EH (cell line): ENCODE data around the gene USH2A.

Source experiments
- DNase-seq: peaks from one replicate; pipeline ENCODE4 v3.0.0-alpha.2; 2015; ENCODE audit warnings: low read depth

USH2A gene

DNA sequence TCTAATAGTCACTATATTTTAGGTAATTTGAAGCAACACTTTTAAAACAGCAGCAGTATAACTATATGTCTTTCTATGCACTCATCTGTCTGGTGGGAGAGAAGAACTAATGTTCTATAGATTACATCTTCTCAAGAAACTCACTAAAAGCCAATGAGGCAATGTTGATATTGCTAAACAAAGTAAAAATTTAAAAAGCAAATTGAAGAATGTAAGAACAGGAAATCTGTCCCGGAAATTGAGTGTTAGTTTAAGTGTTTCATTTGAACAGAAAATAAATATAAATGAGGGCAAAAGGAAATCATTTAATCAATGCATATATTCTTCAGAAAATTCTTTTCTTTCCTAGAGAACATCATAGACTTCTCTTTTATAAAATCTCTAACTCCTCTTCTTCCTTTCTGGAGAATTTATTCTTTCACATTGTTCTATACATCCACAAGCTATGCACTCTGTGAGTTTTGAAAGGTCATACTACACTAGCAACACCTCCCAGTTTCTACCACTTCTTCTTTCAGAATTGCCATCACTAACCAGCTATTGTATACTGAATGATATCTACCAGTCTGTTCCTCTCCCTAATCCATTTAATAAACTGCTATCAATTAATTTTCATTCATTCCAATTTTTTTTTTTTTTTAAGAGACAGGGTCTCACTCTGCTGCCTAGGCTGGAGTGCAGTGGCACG lies 153.0 kb downstream of the USH2A start:
- no peak for DNase-seq

DNA sequence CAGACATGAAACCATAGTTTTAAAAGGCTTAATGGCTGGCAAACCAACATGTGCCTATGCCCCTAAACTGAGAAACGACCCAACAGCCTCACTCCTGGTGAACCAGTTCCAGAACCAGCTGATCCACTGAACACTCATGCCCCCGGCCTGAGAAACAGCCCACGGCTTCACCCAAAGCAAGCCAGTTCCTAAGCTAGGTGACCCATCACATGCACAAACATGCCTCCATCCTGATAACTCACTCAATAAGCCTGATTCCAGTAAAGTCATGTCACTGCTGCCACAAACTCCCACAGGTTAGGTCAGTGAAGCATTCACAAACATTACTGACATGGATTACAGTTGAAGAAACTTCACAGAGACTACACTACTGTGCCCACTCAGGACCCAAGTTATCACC lies 161.6 kb downstream of the USH2A start:
- DNase-seq, result no peak

DNA sequence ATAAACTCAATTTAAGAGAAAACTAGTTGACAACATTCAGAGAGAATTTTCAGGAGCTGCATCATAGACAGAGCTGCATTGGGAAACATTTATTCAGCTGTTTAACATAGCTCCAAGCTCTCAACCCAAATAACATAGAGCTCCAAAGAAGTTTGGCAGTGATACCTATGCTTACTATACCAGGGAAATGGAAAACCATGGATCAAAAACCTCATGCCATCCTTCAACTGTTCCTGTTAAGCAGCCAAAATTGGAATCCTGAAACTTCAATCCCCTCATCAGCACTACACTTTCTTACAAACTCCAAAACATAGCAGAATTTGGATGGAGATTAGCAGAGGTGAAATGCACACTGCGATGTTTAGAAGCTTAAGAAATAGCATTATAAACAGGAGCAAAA lies 164.4 kb downstream of the USH2A start:
- no peak for DNase-seq

DNA sequence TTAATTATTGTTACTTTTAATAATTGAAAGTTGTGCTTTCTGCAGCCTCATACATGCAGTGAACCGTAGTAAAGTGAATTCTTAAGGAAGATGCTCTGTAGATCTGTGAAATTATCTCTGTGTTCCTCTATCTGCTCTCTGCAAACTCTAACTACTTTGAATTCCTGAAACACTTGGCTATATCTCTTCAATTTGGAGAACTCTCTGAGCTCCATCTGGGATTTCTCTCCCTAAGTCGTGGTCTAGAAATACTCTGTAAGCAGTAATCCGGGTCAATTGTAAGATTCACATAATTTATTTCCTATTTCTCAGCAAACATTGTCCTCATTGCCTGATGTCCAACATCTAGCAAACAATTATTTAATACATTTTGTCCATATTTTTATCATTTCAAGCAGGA lies 164.9 kb downstream of the USH2A start:
- no peak for DNase-seq

DNA sequence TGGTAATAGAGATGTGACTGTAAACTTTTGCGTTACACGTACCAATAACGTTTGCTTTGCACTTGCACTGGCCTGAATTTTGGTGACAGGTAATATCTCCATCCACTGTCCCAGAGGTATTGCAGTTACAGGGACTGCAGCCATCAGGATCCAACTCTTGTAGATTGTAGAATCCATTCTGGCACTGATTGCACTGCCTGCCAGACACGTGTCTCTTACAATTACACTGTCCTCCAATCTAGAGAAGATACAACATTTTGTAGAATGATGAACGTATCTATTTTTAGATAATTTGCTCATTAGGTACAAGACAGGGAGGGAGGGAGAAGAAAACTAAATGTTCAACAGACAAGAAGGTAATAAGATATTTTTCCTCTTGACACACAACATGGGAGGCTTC lies 172.4 kb downstream of the USH2A start:
- DNase-seq, result no peak

DNA sequence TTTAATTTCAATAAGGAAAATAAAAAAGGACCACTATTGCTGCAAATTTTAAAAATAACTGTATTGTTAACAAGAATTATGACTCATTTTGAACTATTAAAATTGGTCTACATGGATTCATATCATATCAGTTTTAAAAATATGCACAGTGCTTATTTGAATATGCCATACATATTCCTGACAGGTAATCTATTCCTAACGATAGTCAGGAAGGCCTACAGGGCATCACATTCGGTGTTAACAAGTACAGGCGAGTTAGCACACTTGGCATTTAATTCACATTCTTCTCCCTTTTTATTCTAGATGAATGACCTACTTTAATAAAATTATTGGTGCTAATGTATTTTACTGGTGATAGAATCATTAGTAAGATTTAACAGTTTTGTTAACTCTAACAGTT lies 174.6 kb downstream of the USH2A start:
- no peak for DNase-seq

DNA sequence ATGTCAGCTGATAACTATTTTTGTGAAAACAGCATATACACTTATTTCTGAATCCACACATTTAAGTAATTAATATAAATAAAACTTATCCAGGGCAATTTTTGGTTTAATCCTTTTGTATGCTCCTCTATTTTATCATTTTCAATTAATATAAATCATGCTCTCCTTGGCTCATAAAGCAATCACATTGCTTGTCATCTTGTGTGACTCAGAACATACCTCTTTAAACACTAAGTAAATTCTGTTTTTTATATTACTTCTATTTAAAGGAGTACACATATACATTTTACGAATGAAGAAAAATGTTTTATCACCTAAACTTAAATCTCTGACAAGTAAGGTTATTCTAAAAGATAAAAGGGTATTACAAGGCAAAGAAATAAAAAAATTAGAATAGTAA lies 175.3 kb downstream of the USH2A start:
- DNase-seq, result no peak

DNA sequence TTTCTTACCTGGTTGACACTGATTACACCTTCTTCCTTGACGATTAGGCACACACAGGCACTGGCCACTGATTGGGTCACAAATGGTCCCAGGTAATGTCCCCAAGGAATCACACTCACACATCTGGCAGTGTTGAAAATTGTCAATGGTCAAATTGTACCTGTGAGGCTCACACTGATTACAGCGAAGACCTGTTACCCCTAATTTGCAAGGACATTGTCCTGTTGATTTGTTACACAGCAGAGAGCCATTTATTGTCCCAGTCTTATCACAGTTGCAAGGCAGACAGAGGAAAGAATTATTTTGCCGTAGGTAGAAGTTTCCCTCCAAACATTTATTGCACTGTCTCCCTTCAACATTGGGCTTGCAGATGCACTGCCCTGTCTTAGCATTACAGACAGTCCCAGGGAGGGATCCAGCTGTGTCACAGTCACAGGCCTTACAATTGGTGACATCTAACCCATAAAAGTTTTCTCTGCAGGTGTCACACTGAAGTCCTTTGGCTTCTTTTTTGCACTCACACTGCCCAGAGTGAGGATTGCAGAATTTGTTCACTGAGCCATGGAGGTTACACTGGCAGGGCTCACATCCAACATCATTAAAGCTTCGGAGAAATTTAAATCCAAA lies 176.6 kb downstream of the USH2A start:
- no peak for DNase-seq

DNA sequence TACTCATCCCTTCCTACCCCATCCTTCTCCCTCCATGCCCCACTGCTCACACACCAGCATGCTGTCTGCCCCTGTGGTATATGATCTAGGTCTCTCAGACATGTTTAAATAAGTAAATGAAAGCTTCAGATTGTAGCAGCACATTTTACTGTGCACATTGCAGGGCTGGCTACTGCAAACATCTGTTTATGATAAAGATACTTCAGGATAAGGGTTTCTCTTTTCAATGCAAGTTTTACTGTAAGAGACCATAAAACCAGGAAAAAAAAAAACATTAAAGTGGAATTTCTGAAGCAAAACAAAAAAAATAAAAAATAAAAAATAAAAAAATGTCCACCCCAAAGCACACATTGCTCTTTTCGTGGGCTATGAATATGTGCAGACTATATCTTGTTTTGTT lies 184.4 kb downstream of the USH2A start:
- peak; percentile 15 for DNase-seq

DNA sequence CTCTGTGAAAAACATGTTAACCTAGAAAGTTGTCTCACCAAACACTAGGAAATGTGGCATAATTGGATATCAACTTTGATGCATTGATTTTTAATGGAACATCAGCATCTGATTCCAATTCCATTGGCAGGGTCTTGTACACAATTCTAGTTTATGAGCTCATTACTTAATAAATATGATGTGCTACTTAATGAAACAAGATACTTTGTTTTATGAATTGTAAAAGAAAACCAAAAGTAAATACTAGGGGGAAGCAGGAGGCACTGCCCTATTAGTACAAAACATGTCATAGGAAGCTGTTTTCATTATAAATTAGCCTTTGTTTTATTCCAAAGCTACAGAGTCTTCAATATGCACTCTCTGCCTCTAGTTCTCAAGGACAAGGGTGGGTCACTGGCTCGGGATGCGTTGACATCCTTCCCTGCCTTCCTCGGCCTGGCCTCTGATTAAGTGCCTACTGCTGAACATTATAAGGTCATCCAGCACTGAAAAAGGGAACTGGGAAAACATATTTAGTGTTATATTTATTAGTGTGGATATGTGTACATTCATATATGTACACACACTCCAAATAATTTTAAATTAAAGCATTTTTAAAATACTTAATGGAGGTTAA lies 185.2 kb downstream of the USH2A start:
- no peak for DNase-seq

DNA sequence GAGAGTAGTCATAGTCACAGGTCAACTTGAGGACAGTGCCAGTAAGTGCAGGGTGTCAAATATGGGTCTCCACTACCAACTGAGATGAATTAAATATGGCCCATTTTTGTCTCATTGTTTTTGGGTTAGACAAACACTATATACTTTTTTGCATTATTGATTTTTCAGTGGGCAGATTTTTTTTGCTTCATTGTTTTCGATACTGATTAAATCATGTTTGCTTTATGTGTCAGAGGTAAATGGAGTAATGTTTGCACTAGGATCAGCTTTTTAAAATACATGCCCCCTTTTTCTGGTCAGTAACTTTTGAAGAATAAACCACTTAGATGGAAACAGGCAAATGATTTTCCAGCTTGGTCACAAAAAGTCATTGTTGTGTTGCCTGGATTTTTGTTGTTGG lies 199.0 kb downstream of the USH2A start:
- DNase-seq, result no peak

DNA sequence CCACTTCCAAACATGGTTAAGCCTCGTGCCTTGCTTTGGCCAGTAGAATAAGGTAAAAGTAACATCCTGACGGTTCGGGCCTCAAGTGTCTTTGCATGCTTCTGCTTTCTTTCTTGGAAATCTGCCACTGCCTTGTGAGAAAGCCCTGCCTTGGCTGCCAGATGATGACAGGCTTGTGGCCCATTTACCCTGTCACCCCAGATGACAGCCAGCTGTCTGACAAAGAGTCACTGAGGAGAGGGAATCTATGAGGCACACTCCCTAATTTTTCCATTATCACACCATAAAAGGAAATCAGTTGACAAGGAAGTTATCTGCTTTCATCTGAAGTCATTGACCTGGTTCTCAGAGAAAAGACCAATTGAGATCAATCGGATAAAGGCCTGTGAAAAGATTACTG lies 199.8 kb downstream of the USH2A start:
- peak; percentile 12 for DNase-seq

DNA sequence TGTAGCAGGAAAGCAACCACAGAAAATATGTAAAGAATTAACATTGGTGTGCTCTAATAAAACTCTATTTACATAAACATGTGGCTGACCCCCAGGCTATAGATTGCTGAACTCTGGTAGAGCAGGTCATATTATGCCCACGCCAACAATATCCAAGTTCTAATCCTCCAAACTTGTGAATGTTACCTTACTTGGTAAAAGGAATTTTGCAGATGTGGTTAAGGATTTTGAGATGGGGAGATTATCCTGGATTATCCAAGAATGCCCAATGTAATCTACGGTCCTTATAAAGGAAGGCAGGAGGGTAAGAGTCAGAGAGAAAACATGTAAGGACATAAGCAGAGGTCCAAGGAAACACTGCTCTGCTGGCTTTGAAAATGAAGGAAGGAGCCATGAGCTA lies 201.0 kb downstream of the USH2A start:
- DNase-seq, result peak; percentile 52

DNA sequence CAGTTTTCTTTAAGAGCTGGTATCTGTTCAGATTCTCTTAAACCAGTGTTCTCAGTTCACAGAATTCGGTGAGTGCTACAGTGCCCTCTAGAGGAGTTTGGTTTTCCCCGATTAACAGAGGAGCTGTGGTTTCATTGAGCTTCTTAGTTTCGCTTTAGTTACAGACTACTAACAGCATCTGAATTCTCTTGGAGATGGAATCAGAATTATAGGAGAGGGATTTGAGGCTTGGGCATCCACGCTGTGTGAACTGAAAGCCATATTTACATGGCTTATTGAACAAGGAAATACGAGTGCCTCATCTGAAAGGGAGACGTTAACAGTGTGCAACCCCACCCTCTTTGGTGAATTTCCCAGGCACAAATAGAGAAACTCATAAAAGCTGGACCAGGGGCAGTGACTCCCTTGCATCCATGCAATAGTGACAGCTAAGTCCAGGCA lies 202.0 kb downstream of the USH2A start:
- DNase-seq, result peak; percentile 82

DNA sequence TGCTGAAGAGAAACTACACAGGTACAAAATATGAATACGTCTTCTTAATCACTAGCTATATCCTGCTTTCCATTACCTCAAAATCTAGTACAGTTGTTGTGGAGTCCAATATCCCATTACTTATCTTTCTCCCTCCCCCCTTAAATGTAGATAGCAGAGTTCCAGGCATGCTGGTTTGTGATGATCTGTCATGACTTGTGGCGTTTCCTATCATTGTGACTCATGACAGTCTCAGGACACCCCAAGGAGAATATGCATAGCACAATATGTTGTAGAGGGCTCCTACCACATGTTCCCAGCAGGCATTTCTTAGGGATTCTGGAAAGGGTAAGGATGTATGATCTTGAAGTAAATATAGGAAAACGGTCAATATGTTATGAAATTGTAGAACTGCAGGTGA lies 206.9 kb downstream of the USH2A start:
- DNase-seq, result no peak

DNA sequence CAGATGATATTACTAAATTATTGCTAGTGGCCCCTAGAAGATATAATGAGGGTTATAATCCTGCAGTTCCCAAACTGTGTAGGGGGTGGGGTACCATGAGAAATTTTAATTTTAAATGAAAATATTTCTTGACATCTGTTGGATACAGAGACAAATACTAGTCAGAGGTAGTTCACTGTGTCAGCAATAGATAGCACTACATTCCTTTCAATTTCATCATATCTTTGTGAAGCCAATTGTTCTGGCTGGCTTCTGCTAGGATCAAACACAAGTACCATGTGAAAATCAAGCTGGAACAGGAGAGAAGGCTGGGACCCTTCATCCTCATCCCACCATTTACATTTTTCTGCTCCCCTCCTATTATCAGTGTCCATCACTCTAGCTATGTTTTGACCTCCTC lies 208.1 kb downstream of the USH2A start:
- no peak for DNase-seq

DNA sequence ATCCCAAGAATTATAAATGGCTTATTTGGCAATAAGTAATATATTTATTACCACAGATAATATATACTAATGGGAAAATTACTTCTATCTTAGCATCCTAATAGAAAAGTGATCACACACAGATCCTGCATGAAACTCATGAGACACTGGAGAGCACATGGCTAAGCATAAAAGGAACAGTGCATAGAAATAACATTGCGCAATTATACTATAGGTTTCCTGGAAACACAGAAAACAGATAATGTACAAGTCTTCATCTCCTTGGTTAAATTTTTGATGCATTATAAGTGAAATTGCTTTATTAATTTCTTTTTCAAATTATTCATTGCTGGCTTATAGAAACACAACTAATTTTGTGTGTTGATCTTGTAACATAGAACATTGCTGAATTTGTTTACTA lies 210.4 kb downstream of the USH2A start:
- DNase-seq, result no peak

DNA sequence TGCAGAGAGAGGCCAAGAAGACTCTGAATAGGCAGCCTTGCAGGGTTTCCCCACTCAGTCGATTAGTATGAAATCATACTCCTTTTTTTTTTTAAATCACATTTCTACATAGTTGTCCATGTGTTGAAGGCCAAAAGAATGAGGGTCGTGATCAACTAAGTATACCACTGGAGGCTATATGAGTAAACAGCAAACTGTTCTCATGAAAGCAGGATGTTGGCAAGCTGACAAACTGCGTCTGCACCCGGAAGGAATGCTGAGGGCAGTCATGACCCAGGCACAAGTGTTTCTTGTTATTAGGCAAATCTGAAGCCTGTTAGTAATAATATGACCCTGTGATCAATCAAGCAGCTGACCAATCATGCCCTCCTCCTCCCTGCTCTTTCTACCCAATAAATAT lies 213.2 kb downstream of the USH2A start:
- peak; percentile 70 for DNase-seq

DNA sequence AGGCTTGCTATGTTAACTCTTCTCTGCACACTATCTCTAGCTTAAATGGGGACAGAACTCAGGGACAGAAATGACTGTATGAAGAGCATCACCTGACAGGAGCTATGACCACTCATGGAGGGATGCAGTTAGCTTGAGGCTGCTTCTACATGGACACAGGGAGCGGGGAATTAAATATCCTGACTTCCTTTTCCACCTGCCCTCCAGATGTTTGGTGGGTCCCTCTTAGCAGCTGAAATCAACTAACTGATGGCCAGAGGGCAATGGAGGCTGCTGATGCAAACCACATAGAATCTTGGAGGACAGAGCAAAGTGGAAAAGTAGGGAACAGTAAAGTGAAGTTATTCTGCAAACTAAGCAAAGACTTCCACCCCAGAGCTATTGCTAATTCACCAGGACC lies 214.1 kb downstream of the USH2A start:
- no peak for DNase-seq

DNA sequence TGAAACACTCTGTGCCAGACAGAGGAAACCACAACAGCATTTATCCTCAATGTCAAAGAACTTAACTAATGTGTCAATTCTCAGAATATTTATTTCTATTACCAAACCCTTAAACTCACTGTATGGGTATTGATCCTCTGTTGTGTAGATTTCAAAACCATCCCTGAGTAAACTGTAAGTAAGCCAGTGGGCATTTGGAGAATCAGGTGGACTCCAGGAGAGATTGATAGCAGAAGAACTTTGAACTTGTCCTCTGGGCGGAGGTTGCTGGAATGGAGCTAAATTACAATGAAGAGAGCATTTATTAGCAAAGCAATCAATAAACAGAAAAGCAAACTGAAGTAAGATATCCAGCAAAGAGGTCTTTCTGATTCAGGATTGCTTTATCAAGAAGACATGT lies 216.1 kb downstream of the USH2A start:
- no peak for DNase-seq

DNA sequence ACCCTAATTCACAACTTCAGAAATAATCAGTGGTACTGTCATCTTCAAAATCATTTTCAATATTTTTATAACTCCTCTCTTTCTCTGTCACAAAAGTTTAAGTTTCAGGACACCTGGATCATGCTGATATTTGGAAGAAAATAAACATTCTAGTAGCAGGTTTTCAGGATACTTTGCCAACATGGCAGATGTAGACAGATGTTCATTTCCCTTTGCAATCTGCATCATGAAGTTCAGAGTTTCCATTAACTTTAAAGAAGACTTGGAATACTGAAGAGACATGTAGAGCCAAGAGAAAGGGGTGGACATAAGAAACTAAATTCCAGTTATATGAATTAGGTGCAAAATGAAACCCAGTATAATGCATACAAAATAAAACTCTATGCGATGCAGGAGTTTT lies 218.1 kb downstream of the USH2A start:
- DNase-seq, result no peak

DNA sequence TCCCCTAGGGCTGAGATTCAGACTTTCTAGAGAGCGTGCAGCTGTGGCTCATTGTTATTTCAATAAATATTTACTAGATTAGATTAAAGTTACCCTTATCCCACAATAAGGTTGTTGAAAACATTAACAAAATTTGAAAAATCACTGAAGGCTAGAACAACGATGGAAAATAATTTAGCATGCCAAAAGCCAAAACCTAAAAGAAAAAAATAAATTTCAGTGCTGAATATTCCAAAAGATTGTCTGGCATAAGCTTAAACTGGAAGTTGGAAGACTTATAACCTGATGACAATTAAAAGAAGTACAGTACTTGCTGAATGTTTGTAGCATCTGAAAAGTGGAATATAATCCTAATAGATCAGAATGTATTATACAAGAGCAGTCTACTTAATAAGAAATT lies 221.3 kb downstream of the USH2A start:
- DNase-seq, result no peak

DNA sequence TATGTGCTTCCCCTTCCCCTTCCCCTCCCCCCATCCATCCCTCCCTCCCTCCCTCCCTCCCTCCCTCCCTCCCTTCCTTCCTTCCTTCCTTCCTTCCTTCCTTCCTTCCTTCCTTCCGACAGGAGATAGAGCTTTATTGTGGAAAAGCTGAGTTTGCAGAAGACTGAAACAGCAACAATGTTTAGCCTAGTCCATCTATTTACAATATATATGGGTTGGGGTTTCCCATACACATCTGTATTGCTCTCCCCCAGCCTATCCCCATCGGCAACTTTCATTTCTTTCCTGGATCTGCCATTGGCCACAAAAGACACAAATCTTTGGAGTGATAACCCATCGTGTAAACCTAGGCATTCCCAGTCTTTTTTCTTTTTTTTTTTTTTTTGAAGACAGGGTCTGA lies 222.3 kb downstream of the USH2A start:
- no peak for DNase-seq

DNA sequence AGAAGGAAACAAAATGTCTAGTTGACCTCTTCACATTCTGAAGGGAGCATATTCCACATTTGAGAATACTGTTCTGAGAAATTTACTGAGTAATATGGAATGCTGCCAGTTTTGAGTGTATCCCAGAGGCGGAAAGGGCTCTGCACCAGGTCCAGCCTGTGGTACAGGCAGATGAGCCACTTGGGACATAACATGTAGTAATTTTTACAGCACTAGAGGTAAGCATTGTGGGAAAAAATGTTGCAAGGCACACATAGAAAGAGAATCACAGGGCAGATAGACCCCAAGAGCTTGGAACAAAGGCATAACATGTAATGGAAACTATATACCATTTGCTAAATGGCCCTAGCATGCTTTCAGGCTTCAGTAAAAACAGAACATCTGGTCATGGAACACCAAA lies 228.5 kb downstream of the USH2A start:
- peak; percentile 24 for DNase-seq
